NCI-H1417 treated with DMSO at 0.1 percent for 48 hours (cell line): ENCODE results near the gene EPN3.

Experiments used
- DNase-seq: peaks from one replicate; lab custom pipeline; 2025; lab: John Stamatoyannopoulos, UW

EPN3 gene

DNA sequence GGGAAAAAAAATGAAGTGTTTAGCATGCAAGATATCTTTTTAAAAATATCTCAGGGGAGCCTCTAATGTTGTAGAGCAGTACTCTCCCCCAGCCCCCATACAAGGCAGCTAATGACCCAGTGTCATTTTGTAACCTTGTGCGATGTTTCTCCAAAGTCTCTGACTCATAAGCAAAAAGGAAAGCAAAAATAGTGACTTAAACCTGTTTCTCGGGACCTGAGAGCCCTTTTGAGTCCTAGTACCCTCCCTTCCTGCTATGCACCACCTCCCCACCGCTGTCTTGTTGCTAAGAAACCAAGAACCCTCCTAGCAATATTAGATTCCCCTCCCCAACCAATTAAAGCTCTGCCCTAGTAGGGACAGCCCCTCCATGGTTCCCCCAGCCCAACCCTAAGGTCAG is 21.5 kb upstream of the EPN3 start:
- DNase-seq = no peak

DNA sequence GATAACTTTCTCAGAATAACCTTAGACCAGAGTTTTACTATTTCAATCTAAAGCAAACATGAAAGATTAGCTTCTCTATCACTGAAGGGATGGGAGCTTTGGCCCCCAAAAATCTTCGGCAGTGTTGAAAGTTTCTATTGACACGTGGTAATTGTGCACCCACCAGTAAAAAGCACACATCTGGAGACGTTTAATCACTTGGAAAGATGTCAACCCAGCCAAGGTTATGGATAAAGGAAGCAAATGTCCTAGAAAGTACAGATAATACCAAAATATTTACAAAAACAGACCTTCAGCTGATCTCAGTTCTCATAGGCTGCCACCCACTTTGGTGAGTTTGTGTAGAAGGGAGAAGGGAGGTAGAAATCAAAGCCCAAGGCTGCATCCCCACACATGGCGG is 19.0 kb upstream of the EPN3 start:
- no peak for DNase-seq

GRCh38 chr17:50514388-50514787 is 18.1 kb upstream of the EPN3 start:
- DNase-seq = no peak

- DNase-seq = no peak
Observed at GRCh38 chr17:50514936-50515702, 17.4 kb upstream of the EPN3 start.

GRCh38 chr17:50517011-50517410 is 15.5 kb upstream of the EPN3 start:
- DNase-seq = no peak

DNA sequence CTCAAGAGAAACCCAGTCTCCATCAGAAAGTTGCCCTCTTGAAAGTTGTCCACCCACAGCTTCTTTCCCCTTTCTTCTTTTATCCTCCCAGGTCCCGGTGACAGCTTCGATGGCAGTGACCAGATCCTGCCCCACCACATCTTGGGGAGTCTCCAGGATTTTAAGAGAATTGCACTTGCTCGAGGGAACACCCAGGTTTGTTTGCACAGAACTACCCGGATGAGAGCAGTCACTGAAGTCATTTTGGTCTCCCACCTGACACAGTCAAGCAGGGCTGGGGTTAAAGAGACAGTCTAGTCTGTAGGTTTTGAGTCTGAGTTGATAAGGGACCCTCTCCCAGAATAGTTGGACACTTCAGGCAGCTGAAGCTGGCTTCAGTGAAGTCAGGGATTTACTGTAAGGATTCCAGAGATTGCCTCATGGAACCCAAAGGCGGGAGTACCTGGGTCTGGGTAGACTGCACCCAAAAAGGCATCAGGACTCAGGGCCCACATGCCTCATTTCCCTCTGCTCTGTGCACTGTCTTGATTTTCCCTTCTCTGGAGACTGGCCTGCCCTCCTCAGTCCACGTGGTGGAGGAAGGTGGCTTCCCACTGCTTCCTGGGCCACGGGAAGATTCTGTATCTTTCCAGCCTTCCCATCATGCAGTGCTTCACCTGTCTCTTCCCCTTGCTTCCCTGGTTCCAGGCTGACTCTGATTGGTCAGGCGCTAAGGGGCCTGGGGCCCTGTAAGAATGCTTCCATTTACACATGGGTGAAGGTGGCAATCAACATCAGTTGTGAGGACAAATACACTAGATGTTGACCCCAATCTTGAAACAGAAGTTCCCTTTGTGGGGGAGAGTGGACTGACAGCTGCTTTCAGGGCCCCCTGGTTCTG is 14.8 kb upstream of the EPN3 start:
- DNase-seq = no peak

- no peak for DNase-seq
Observed at GRCh38 chr17:50518384-50519023, 14.0 kb upstream of the EPN3 start.

- DNase-seq = no peak
Observed at GRCh38 chr17:50519141-50519834, 13.2 kb upstream of the EPN3 start.

GRCh38 chr17:50520483-50520882 is 12.1 kb upstream of the EPN3 start:
- DNase-seq = no peak

DNA sequence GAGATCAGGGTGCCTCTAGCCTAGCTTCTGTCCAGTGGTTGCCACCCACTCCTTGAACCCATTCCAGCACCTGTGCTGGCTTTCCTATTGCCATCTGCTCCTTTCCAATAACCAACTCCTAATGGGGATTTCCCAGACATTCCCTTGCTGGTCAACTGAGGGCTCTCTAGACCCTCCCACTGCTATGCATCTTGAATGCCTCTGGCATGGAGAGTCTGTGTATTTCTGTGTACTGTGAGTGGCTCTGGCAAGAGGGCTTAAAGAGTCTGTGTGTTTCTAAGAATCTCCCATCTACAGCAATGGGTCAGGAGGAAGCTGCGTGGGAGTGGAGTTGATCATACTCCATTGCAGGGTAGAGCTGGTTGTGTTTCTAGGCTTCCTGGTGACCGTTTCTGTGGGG is 11.0 kb upstream of the EPN3 start:
- no peak for DNase-seq

GRCh38 chr17:50522766-50523165 is 9.8 kb upstream of the EPN3 start:
- no peak for DNase-seq

- no peak for DNase-seq
Observed at GRCh38 chr17:50523208-50523607, 9.3 kb upstream of the EPN3 start.

DNA sequence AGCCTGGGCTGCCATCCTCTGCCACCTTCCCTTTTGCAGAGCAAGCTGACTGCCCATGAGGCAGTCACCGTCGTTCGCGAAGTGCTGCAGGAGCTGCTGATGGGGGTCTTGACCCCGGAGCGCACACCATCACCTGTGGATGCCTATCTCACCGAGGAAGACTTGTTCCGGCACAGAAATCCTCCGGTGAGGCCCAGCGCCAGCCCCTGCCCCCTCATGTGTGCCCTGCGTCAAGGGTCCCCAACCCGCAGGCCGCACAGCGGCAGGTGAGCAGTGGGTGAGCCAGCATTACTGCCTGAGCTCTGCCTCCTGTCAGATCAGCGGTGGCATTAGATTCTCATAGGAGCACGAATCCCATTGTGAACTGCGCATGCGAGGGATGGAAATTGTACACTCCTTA is 7.7 kb upstream of the EPN3 start:
- DNase-seq = no peak

- DNase-seq = no peak
Observed at GRCh38 chr17:50527155-50527762, 5.3 kb upstream of the EPN3 start.

DNA sequence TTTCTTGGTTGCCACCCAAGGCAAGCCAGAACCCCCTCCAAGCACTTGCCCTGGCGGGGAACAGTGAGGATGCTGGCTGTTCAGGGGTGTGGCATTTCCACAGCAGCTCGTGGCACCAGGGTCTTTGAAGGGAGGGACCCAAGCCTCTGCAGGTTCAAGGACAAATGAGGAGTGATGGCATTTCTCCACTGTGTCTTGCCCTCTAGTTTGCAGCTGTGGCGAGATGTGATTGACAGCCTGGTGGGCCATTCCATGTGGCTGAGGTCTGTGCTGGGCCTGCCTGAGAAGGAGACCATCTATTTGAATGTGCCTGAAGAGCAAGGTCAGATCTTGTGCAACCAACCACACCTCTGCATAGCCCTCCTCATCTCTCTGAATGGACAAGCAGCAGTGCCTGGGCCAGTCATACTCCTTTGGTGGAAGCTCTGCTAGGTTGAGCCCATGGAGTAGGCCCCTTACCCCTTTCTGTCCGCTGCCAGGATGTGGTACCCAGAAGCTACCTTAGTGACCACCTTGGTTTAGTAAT is 4.5 kb upstream of the EPN3 start:
- DNase-seq = no peak

GRCh38 chr17:50529849-50530248 is 2.7 kb upstream of the EPN3 start:
- no peak for DNase-seq

DNA sequence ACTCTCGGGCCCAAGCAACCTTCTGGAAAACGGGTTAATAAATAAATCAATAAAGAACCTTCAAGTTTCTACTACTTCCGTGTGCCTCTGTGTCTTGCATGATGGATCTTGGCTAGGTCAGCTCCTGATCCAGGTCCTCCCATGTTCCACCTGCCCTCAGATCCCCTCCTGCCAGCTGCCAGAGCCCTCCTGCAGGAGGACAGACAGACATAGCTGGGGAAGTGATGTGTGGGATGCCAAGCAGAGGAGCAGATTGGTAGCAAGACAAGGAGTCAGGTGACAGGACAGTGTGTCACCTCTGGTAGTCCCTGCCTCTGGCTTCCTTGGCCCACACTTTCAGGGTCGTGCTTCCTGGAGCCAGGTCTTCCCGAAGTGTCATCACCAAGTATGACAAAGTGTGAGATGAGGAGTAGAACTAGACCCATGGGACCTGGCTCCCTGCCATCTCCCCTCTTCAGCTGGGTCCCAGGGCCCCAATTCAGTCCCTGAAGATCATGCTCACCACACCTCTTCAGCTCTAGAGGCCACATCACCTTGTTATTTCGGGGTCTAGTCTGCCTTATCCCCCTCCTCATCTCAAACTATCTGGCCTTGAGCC is 1.0 kb upstream of the EPN3 start:
- no peak for DNase-seq

DNA sequence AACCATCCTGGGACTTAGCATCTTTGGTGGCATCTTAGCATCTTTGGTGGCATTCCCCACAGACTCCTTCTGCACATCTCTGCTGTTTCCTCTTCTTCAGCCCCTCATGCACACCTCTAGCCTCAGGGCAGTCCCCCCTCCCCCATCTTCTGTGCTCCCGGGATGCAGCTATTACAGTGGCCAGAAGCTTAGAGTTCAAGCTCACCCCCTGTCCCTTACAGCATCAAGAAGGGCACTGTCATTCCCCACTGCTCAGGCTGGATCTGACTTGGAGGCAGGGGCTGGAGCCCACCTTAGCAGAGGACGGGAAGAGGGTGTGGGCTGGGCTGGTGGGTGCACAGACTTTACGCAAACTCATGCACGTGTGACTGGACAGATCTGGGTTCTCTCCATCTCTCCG is 650 bp downstream of the EPN3 start:
- no peak for DNase-seq

DNA sequence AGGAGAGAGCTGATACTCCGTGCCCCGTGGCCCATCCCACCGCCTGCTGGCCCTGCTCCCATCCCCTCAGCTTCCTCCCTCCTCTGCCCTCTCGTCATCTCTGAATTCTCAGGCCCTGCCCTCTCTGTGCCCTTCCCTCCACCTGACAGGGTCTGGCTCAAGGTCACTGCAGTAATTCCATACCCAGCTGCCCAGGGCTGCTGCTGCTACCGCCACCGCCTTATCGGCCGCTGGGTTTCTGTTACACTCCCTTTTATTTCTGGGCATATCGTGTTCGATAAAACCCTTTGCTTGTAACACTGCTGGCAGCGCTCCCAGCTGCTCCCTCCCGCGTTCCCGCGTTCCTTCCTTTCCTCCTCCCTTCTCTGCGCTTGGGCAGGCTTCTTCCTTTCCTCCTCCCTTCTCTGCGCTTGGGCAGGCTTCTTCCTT is 1.2 kb downstream of the EPN3 start:
- DNase-seq = no peak

DNA sequence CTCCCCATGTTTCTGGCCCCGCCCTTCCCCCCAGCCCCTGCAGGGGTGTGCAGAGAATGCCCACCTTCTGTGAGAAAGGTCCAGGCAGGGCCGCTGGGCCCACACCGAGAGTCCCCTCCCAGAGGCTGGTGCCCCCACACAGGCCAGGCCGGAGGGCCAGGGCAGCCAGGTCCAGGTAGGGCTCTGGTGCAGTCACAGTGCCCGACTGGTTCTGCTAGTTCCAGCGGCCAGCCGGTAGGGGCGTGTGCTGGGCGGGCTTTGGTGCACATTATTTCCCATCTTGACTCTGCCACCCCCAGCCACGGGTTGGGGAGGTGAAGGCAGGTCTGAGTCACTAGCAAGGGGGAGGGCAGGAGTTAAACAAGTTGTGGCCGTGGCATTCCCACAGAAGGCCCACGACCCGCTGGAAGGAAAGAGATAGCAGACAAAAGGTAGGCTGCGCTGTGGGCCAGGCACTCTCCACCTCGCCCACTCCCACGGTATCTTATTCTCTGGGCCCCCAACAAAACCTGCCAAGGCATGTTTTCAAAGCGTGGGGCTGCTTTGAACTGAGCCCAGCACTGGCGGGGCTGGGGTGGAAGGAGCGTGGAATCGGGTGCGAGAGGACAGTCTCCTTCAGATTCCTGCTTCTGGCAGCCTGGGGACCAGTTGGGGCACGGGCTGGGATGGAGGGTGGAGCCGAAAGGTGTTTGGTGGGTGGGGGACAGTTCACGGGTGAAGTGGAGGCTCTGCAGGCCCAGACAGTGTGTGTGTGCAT is 1.9 kb downstream of the EPN3 start:
- DNase-seq = no peak

DNA sequence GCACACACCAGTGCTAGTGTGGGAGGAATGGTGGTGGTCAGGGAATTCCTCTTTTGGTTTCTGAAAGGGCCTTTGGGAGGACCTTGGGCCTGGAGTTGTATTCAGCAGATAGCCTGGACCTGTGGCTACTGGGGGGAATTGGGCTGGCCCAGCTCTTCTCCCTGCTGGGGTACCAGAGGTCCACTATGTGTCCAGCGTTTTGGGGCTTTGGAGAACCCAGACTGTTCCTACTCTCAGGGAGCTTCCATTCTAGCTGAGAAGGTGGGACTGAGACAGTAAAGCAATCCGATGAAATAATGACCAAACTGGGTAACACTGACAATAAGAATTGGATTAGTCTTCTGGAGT is 2.4 kb downstream of the EPN3 start:
- DNase-seq = no peak
